AG04449 (cell line): ENCODE data around the gene GANAB.
"Not testable (repeated sequence)": the region's sequence is repeated elsewhere in the genome, so short reads cannot be mapped to it uniquely, and the experiment has no call there.

ENCODE experiments used
- CTCF ChIA-PET: fragments of 350-600 bp; formaldehyde crosslinking; extraction: SDS; loops from one replicate; lab custom pipeline; 2021; ENCODE audit warnings: antibody characterized with exemption; lab: Yijun Ruan, JAX
- POLR2A ChIA-PET: fragments of 400-600, 350-600 bp; formaldehyde crosslinking; extraction: SDS; loops from one replicate; lab custom pipeline; 2020; ENCODE audit warnings: antibody characterized with exemption, inconsistent platforms; lab: Yijun Ruan, JAX
- DNase-seq: peaks from one replicate; pipeline ENCODE4 v3.0.0-alpha.2; 2010; ENCODE audit warnings: low read depth, low spot score
- H3K4me3 ChIP-seq: 2 replicates; pipeline ENCODE4 v1.5.1; 2011; ENCODE audit warnings: low read depth, mild to moderate bottlenecking, control low read depth, low read length
- CTCF ChIP-seq: IDR thresholded peaks from one replicate; pipeline ENCODE4 v1.5.1; 2011; ENCODE audit warnings: mild to moderate bottlenecking, moderate library complexity, low read length, control low read depth, inconsistent platforms; ENCODE audit not compliant: insufficient read depth; ENCODE audit errors: missing control alignments

The GANAB gene

GRCh38 chr11:62665075-62665598, 18.7 kb upstream of the GANAB start, which contains the start of the genes C11orf98 and CSKMT:
Gene C11orf98 (minus strand): TSS chr11:62665210. CDS start chr11:62665169, 41 bp downstream.
Gene CSKMT (plus strand): TSS chr11:62665312. CDS start chr11:62665880, 568 bp downstream.
- POLR2A ChIA-PET, result interaction anchor here (0.5 to 3.3 kb wide), 46 partner anchors 8 to 270 kb away, joined by 3 to 58 read pairs (median 6); partner anchors contain the start of genes B3GAT3, EEF1G, GANAB and HNRNPUL2
- CTCF ChIA-PET, result interaction anchor here (0.7 to 6.1 kb wide), 13 partner anchors 11 to 270 kb away, joined by 3 to 26 read pairs (median 3); partner anchors contain the start of genes BSCL2, GNG3 and TUT1
- no peak for TF ChIP-seq CTCF
- H3K4me3 ChIP-seq, result peak within 1 kb of the TSS; percentile 92
- DNase-seq, result no peak

GRCh38 chr11:62664405-62665074, 18.1 kb upstream of the GANAB start:
- POLR2A ChIA-PET, result interaction anchor here (0.6 to 3.3 kb wide), 41 partner anchors 7 to 270 kb away, joined by 3 to 58 read pairs (median 8); partner anchors contain the start of genes B3GAT3, EEF1G, GANAB and HNRNPUL2
- CTCF ChIA-PET, result interaction anchor here (0.8 to 6.1 kb wide), 12 partner anchors 10 to 270 kb away, joined by 3 to 26 read pairs (median 3); partner anchors contain the start of genes BSCL2, GNG3 and TUT1
- TF ChIP-seq CTCF, result no peak
- DNase-seq, result no peak
- H3K4me3 ChIP-seq, result peak overlapping the region; percentile 92

- POLR2A ChIA-PET, result interaction anchor here (0.6 to 1.8 kb wide), 4 partner anchors 8 to 65 kb away, joined by 3 to 9 read pairs (median 4); partner anchors contain the start of genes C11orf98, CSKMT and TUT1
- CTCF ChIA-PET, result interaction anchor here (0.7 to 1.3 kb wide), 3 partner anchors 15 to 130 kb away, joined by 3 read pairs; partner anchors contain the start of genes LBHD1, TMEM179B and UQCC3
- no peak for TF ChIP-seq CTCF
- no peak for DNase-seq
- no peak overlapping the region for H3K4me3 ChIP-seq
Observed at GRCh38 chr11:62656796-62657429, 10.5 kb upstream of the GANAB start.

- H3K4me3 ChIP-seq, result no peak overlapping the region
- POLR2A ChIA-PET, result no interaction called here
- CTCF ChIA-PET, result interaction anchor here (0.7 to 2.0 kb wide), 2 partner anchors 9 to 11 kb away, joined by 3 to 6 read pairs; partner anchors contain the start of genes C11orf98 and CSKMT
- DNase-seq, result no peak
- TF ChIP-seq CTCF, result no peak
Observed at GRCh38 chr11:62654297-62654696, 7.9 kb upstream of the GANAB start.

GRCh38 chr11:62652161-62653006, 6.0 kb upstream of the GANAB start:
- DNase-seq, result no peak
- ChIA-PET CTCF (interaction anchor here (0.9 kb wide), 1 partner anchor 43 kb away, joined by 4 read pairs; no protein-coding TSS in a partner anchor), POLR2A (interaction anchor here (0.5 to 1.4 kb wide), 17 partner anchors 8 to 257 kb away, joined by 3 to 58 read pairs (median 4); partner anchors contain the start of genes B3GAT3, C11orf98, CSKMT and LBHD1)
- no peak for TF ChIP-seq CTCF
- H3K4me3 ChIP-seq, result peak overlapping the region; percentile 83

GRCh38 chr11:62650283-62650682, 3.9 kb upstream of the GANAB start:
- H3K4me3 ChIP-seq, DNase-seq, POLR2A ChIA-PET: not testable (repeated sequence)
- CTCF ChIA-PET, result interaction anchor here (0.9 kb wide), 1 partner anchor 255 kb away, joined by 3 read pairs; no protein-coding TSS in a partner anchor
